Measurements from ENCODE around the gene MYO7B.

MYO7B gene

DNA sequence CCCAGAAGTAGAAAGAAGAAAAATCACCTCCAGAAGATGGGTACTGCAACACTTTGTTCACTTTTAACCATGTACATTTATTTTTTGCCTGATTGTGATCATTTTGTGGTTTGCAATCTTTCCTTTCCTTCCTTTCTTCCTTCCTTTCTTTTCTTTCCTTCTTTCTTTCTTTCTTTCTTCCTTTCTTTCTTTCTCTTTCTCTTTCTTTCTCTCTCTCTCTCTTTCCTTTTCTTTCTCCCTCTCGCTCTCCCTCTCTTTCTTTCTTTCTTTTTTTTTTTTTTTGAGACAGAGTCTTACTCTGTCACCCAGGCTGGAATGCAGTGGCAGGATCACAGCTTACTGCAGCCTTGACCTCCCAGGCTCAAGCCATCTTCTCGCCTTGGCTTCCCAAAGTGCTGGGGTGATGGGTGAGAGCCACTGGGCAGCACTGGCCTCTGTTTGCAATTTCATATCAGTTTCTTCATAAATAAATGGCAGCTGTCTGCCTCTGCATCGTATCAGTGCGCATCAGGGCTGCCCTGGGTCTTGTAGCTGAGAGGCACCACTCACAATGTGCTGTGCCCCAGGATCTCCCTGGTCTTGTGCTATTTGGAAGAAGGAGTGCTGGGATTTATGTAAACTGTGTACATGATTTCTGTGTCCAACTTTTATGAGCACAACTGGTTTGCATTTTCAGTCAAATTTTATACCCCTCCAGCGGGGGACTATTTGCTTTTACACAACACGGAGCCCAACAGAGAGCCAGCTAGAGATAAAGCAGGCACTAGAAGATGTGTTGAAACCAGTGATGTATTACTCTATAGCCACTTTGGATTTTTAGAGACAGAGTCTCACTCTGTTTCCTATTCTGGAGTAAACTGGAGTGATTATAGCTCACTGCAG is 146.7 kb downstream of the MYO7B start:
- H3K27ac Mint-ChIP-seq: no peak overlapping the region
- H3K27me3 Mint-ChIP-seq (ENCODE audit: low read depth): peaks cover 34% of the 10 kb centered on the region
- no peaks in the 10 kb centered on the region for H3K36me3 Mint-ChIP-seq (ENCODE audit: low read depth)
- H3K4me1 Mint-ChIP-seq (ENCODE audit: low read depth): peaks cover 2% of the 10 kb centered on the region
- no peak overlapping the region for H3K4me3 Mint-ChIP-seq
- H3K9me3 Mint-ChIP-seq: no peaks in the 10 kb centered on the region
- DNase-seq (ENCODE audit: low spot score): no peak

DNA sequence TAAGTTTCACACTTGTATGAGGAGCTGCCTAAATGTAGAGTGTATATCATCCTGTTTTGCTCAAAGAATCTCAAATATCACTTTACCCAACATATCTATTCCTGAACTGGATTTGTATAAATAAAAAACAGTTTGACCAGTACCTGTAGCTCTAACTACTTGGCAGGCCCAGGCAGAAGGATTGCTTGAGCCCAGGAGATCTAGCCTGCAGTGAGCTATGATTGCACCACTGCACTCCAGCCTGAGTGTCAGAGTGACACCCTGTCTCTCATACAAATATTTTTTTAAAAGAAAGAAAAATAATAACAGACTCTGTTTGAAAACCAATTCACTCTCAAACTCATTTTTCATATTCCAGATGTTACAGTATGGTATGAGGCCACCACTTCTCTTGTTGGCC is 147.6 kb downstream of the MYO7B start:
- Mint-ChIP-seq H3K9me3 (no peaks in the 10 kb centered on the region), H3K27me3 (ENCODE audit: low read depth) (peaks cover 28% of the 10 kb centered on the region), H3K27ac (no peak overlapping the region), H3K4me3 (no peak overlapping the region), H3K36me3 (ENCODE audit: low read depth) (no peaks in the 10 kb centered on the region), H3K4me1 (ENCODE audit: low read depth) (peaks cover 2% of the 10 kb centered on the region)
- DNase-seq (ENCODE audit: low spot score): no peak

DNA sequence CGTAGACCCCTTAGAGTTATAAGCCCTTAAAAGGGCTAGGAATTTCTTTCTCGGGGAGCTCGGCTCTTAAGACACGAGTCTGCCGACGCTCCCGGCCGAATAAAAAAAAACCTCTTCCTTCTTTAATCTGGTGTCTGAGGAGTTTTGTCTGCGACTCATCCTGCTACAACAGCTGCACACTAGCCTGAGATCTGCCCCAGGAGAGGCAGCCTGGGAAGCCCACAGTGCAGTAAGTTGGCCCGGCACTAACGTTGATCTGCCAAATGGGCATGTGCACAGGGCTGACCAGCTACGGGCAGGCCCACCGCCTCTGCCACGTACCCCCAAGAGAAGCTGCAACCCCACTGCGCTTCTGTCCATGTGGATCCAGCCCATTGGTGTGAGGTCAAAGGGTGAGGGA is 148.3 kb downstream of the MYO7B start:
- H3K4me1 Mint-ChIP-seq (ENCODE audit: low read depth): peaks cover 2% of the 10 kb centered on the region
- H3K27ac Mint-ChIP-seq: no peak overlapping the region
- H3K9me3 Mint-ChIP-seq: peaks cover 5% of the 10 kb centered on the region
- no peak overlapping the region for H3K4me3 Mint-ChIP-seq
- no peaks in the 10 kb centered on the region for H3K36me3 Mint-ChIP-seq (ENCODE audit: low read depth)
- peaks cover 22% of the 10 kb centered on the region for H3K27me3 Mint-ChIP-seq (ENCODE audit: low read depth)
- no peak for DNase-seq (ENCODE audit: low spot score)

DNA sequence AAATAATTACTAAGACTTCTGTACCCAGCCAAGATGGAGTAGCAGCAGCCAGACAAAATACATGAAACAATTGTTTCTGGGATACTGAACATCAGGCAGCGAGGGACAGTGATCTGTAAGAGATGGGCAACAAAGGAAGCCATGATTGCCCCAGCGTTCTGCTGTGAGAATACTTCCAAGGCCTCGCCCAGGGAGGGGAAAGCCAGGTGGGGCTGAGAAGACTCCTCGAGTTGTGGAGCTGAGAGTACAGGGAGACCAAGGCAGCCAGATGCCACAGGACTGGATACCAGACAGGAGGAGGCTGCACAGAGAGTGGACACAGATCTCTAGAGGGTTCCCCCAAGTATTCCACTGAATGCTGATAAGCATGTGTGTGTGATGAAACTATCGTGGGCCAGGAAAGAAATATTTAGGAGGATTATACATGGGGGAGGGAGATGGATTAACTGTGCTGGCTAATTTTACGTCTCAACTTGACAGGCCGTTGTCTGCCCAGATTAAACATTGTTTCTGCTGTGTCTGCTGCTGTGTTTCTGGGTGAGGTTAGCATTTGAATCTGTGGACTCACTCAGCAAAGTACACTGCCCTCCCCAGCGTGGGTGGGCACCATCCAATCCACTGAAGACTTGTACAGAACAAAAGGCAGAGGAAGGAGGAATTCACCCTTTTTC is 150.1 kb downstream of the MYO7B start:
- H3K36me3 Mint-ChIP-seq (ENCODE audit: low read depth): no peaks in the 10 kb centered on the region
- H3K4me1 Mint-ChIP-seq (ENCODE audit: low read depth): peaks cover 2% of the 10 kb centered on the region
- H3K27me3 Mint-ChIP-seq (ENCODE audit: low read depth): peaks cover 20% of the 10 kb centered on the region
- DNase-seq (ENCODE audit: low spot score): no peak
- H3K9me3 Mint-ChIP-seq: peaks cover 10% of the 10 kb centered on the region
- H3K27ac Mint-ChIP-seq: no peak overlapping the region
- H3K4me3 Mint-ChIP-seq: no peak overlapping the region

Data from T-helper 2 cell treated with Interferon-gamma antibody and Interleukin-4, amounts not matched to agents 5 μg/mL and 100 μg/mL, for 36 hours (primary cell).